Type B pancreatic cell (in vitro differentiated cells): ENCODE results near the gene ALX3. TPM values are rescaled to one million over a fixed set of nuclear protein-coding genes. Genes with fewer than 3 reads are reported as not detected.
"Not testable (repeated sequence)": the region's sequence is repeated elsewhere in the genome, so short reads cannot be mapped to it uniquely, and the experiment has no call there.

Source experiments
- DNase-seq: peaks from one replicate; pipeline ENCODE4 v3.0.0; 2021; ENCODE audit warnings: mixed read lengths; ENCODE audit not compliant: unreplicated experiment; ENCODE audit errors: extremely low spot score
- H3K27ac Mint-ChIP-seq: 2 replicates; pipeline ENCODE4 v1.8.0; 2021; ENCODE audit warnings: mild to moderate bottlenecking, mixed read lengths
- H3K27me3 Mint-ChIP-seq: 2 replicates; pipeline ENCODE4 v1.8.0; 2021; ENCODE audit warnings: mixed read lengths
- H3K36me3 Mint-ChIP-seq: 2 replicates; pipeline ENCODE4 v1.8.0; 2021; ENCODE audit warnings: mixed read lengths
- H3K4me1 Mint-ChIP-seq: one replicate; pipeline ENCODE4 v1.8.0; 2021; ENCODE audit warnings: mixed read lengths; ENCODE audit not compliant: unreplicated experiment
- H3K4me3 Mint-ChIP-seq: 2 replicates; pipeline ENCODE4 v1.8.0; 2021; ENCODE audit warnings: mild to moderate bottlenecking, mixed read lengths
- H3K9me3 Mint-ChIP-seq: 2 replicates; pipeline ENCODE4 v1.8.0; 2021; ENCODE audit warnings: mixed read lengths
- CTCF ChIP-seq: fragments of 200-600 bp; sonication (generic); conservative IDR thresholded peaks from 2 replicates; pipeline ENCODE4 v1.5.0; 2021; ENCODE audit warnings: antibody characterized with exemption, mild to moderate bottlenecking
- total RNA-seq: library from RNA; stranded (reverse); gene quantifications from 2 replicates; pipeline ENCODE4 v1.2.1, GENCODE V29; 2021; ENCODE audit warnings: low replicate concordance

The ALX3 gene
- total RNA-seq, 1 donor from 2014 or later, result 19.8 TPM

GRCh38 chr1:110083866-110084226 is 13.4 kb upstream of the ALX3 start:
- H3K4me1 Mint-ChIP-seq, result peaks cover 25% of the 10 kb centered on the region
- H3K27me3 Mint-ChIP-seq, result peaks cover 83% of the 10 kb centered on the region
- no peak for TF ChIP-seq CTCF
- H3K4me3 Mint-ChIP-seq, result peak overlapping the region; percentile 77
- H3K9me3 Mint-ChIP-seq, result no peaks in the 10 kb centered on the region
- peaks cover 3% of the 10 kb centered on the region for H3K36me3 Mint-ChIP-seq
- no peak for DNase-seq
- H3K27ac Mint-ChIP-seq, result peak overlapping the region; percentile 25

GRCh38 chr1:110083061-110083865 is 12.8 kb upstream of the ALX3 start:
- Mint-ChIP-seq H3K27me3 (peaks cover 89% of the 10 kb centered on the region), H3K4me1 (peaks cover 25% of the 10 kb centered on the region), H3K9me3 (no peaks in the 10 kb centered on the region), H3K36me3 (peaks cover 3% of the 10 kb centered on the region), H3K27ac (peak overlapping the region; percentile 25), H3K4me3 (peak overlapping the region; percentile 77)
- TF ChIP-seq CTCF, result no peak
- no peak for DNase-seq

- peaks cover 22% of the 10 kb centered on the region for H3K4me1 Mint-ChIP-seq
- H3K27ac Mint-ChIP-seq, result no peak overlapping the region
- H3K36me3 Mint-ChIP-seq, result peaks cover 3% of the 10 kb centered on the region
- no peak for TF ChIP-seq CTCF
- H3K27me3 Mint-ChIP-seq, result peaks cover 90% of the 10 kb centered on the region
- no peaks in the 10 kb centered on the region for H3K9me3 Mint-ChIP-seq
- no peak for DNase-seq
- peak overlapping the region; percentile 22 for H3K4me3 Mint-ChIP-seq
Measured at GRCh38 chr1:110082477-110082876, 12.0 kb upstream of the ALX3 start.

- no peak for DNase-seq
- H3K4me3 Mint-ChIP-seq, result peak overlapping the region; percentile 4
- H3K9me3 Mint-ChIP-seq, result no peaks in the 10 kb centered on the region
- H3K36me3 Mint-ChIP-seq, result peaks cover 3% of the 10 kb centered on the region
- H3K27me3 Mint-ChIP-seq, result peaks cover 91% of the 10 kb centered on the region
- peaks cover 12% of the 10 kb centered on the region for H3K4me1 Mint-ChIP-seq
- no peak overlapping the region for H3K27ac Mint-ChIP-seq
- no peak for TF ChIP-seq CTCF
Measured at GRCh38 chr1:110081061-110081460, 10.6 kb upstream of the ALX3 start.

GRCh38 chr1:110079995-110080394 is 9.5 kb upstream of the ALX3 start:
- H3K9me3 Mint-ChIP-seq, H3K27ac Mint-ChIP-seq, DNase-seq, H3K4me3 Mint-ChIP-seq, H3K4me1 Mint-ChIP-seq, H3K36me3 Mint-ChIP-seq: not testable (repeated sequence)
- H3K27me3 Mint-ChIP-seq, result peaks cover 88% of the 10 kb centered on the region

GRCh38 chr1:110076789-110077500 is 6.5 kb upstream of the ALX3 start:
- Mint-ChIP-seq H3K27me3 (peaks cover 87% of the 10 kb centered on the region), H3K36me3 (no peaks in the 10 kb centered on the region), H3K4me1 (no peaks in the 10 kb centered on the region)

More at GRCh38 chr1:110076789-110077500, 6.5 kb upstream of the ALX3 start:
- no peaks in the 10 kb centered on the region for H3K9me3 Mint-ChIP-seq
- no peak for TF ChIP-seq CTCF
- DNase-seq, result no peak
- no peak overlapping the region for H3K4me3 Mint-ChIP-seq
- H3K27ac Mint-ChIP-seq, result no peak overlapping the region
